Panc1 (cell line): ENCODE measurements around the gene CDKN1C. TPM values are rescaled to one million over a fixed set of nuclear protein-coding genes. Genes with fewer than 3 reads are reported as not detected.
A peak's percentile ranks its signal among the peaks of the same experiment; 100 is the strongest.

Source experiments
- ATAC-seq: fragments of 200-7000 bp; cut with Tn5 transposase; 2 replicates; pipeline ENCODE4 v1.9.1; 2020; ENCODE audit warnings: mild to moderate bottlenecking, moderate library complexity
- BruUV-seq: library from RNA; stranded (reverse); fragments of 400-500 nt; replicated peaks from 2 replicates; lab custom pipeline; 2021; lab: Mats Ljungman, UMichigan
- CTCF ChIA-PET: fragments of 300-600 bp; sonication (Branson Sonifier 250); formaldehyde crosslinking; loops from one replicate; lab custom pipeline; 2022; ENCODE audit warnings: antibody characterized with exemption; lab: Charles Lee
- POLR2A ChIA-PET: fragments of 300-600 bp; sonication (Branson Sonifier 250); formaldehyde crosslinking; loops from one replicate; lab custom pipeline; 2022; ENCODE audit warnings: antibody characterized with exemption; lab: Charles Lee
- DNase-seq: peaks from one replicate; pipeline ENCODE4 v3.0.0-alpha.2; 2010; ENCODE audit warnings: low read depth, low spot score
- H3K27ac ChIP-seq: 2 replicates; pipeline ENCODE4 v1.5.1; 2011; ENCODE audit warnings: mild to moderate bottlenecking, low read length, inconsistent platforms
- H3K27me3 ChIP-seq: fragments of 200-500 bp; sonication (Bioruptor generic); 2 replicates; pipeline ENCODE4 v1.6.0; 2014; ENCODE audit warnings: low read length, inconsistent platforms; ENCODE audit not compliant: control insufficient read depth, insufficient read depth
- H3K36me3 ChIP-seq: fragments of 200-500 bp; sonication (Bioruptor generic); 2 replicates; pipeline ENCODE4 v1.5.1; 2014; ENCODE audit warnings: inconsistent platforms, mild to moderate bottlenecking, low read length, moderate library complexity; ENCODE audit not compliant: control insufficient read depth, insufficient read depth
- H3K4me1 ChIP-seq: 2 replicates; pipeline ENCODE4 v1.5.1; 2011; ENCODE audit warnings: inconsistent platforms, mild to moderate bottlenecking, low read length, moderate library complexity; ENCODE audit not compliant: control insufficient read depth, insufficient read depth
- H3K4me3 ChIP-seq, 2 experiments: 2 replicates each; pipeline ENCODE4 v1.5.1; 2011 to 2012; ENCODE audit warnings: low read depth in 2 of 2, low read length in 2 of 2, mild to moderate bottlenecking in 2 of 2, inconsistent platforms in 1 of 2, moderate library complexity in 1 of 2
- H3K9me3 ChIP-seq: fragments of 200-500 bp; sonication (Bioruptor generic); 2 replicates; pipeline ENCODE4 v1.5.1; 2014; ENCODE audit warnings: low read depth, mild to moderate bottlenecking, inconsistent platforms, low read length, moderate library complexity; ENCODE audit not compliant: control insufficient read depth, insufficient read depth
- CTCF ChIP-seq: fragments of 450-650 bp; IDR thresholded peaks from 2 replicates; pipeline ENCODE4 v1.5.1; 2017; ENCODE audit warnings: mild to moderate bottlenecking
- POLR2AphosphoS5 ChIP-seq: IDR thresholded peaks from 2 replicates; pipeline ENCODE4 v1.6.1; 2012; ENCODE audit warnings: mild to moderate bottlenecking, low read depth, low read length, moderate library complexity
- REST ChIP-seq, 2 experiments: IDR thresholded peaks; 2 replicates each; pipeline ENCODE4 v1.6.1; 2011 to 2012; ENCODE audit warnings: low read depth in 2 of 2, control low read depth in 1 of 2, low read length in 1 of 2, mild to moderate bottlenecking in 1 of 2, moderate library complexity in 1 of 2; ENCODE audit not compliant: insufficient read depth in 1 of 2
- SIN3A ChIP-seq: IDR thresholded peaks from 2 replicates; pipeline ENCODE4 v1.6.1; 2012; ENCODE audit warnings: low read depth, mild to moderate bottlenecking, low read length, moderate library complexity, borderline replicate concordance; ENCODE audit not compliant: insufficient read depth
- TCF7L2 ChIP-seq: IDR thresholded peaks from 2 replicates; pipeline ENCODE4 v1.6.1; 2011; ENCODE audit warnings: mild to moderate bottlenecking, low read depth, low read length, inconsistent platforms
- in situ Hi-C: cut with HindIII; loops from 2 replicates; pipeline ENCODE4 v1.10.0; 2016; ENCODE audit warnings: low sequenced_read_pairs, low pct_unique_long_range_greater_than_20kb
- intact Hi-C: fragments of 100-400 bp; cut with micrococcal nuclease; formaldehyde crosslinking; loops from one replicate; pipeline ENCODE4 v1.10.0; 2022; ENCODE audit not compliant: unreplicated experiment
- total RNA-seq: library from RNA; stranded (reverse); gene quantifications from one replicate; pipeline ENCODE4 v1.2.1, GENCODE V29; 2021; ENCODE audit not compliant: unreplicated experiment

The CDKN1C gene
- total RNA-seq, 1 experiment from 2014 or later: 4.6 TPM

- POLR2A ChIA-PET: no interaction called here
- BruUV-seq: no TSS peak
- CTCF ChIA-PET: no interaction called here
- intact Hi-C loops: no loop called here
- Histone ChIP-seq H3K9me3 (no peaks in the 10 kb centered on the region), H3K27me3 (no peaks in the 10 kb centered on the region), H3K4me3 (no peak overlapping the region), H3K27ac (no peak overlapping the region), H3K4me1 (peaks cover 41% of the 10 kb centered on the region), H3K36me3 (no peaks in the 10 kb centered on the region)
- in situ Hi-C loops: no loop called here
- ATAC-seq (no peak), DNase-seq (no peak)
- TF ChIP-seq POLR2AphosphoS5: no peak
- TF ChIP-seq TCF7L2: no peak
- TF ChIP-seq SIN3A: no peak
- TF ChIP-seq CTCF: no peak
- TF ChIP-seq REST (IDR thresholded peaks at IDR 0.05; ENCODE audit: insufficient read depth in 1 of 2, low read depth in 2 of 2, low read length in 1 of 2): no peak
Observed at GRCh38 chr11:2915473-2915872, 29.9 kb upstream of the CDKN1C start.

GRCh38 chr11:2914455-2915195 is 29.1 kb upstream of the CDKN1C start:
- TF ChIP-seq REST (IDR thresholded peaks at IDR 0.05; ENCODE audit: insufficient read depth in 1 of 2, low read depth in 2 of 2, low read length in 1 of 2): no peak
- no peak for TF ChIP-seq CTCF
- no peak for TF ChIP-seq SIN3A
- no peak for TF ChIP-seq TCF7L2
- no peak for TF ChIP-seq POLR2AphosphoS5
- POLR2A ChIA-PET: no interaction called here
- Histone ChIP-seq H3K4me3 (no peak overlapping the region), H3K9me3 (no peaks in the 10 kb centered on the region), H3K36me3 (no peaks in the 10 kb centered on the region), H3K4me1 (peaks cover 41% of the 10 kb centered on the region), H3K27me3 (no peaks in the 10 kb centered on the region), H3K27ac (0 out of 2 replicates have a peak overlapping the region, but pooled peaks have one; percentile 32)
- no peak for ATAC-seq
- CTCF ChIA-PET: no interaction called here
- BruUV-seq: no TSS peak
- DNase-seq: no peak
- intact Hi-C loops (no loop called here), in situ Hi-C loops (no loop called here)
